ENCODE data around the gene RHOBTB3. TPM values are rescaled to one million over a fixed set of nuclear protein-coding genes. Genes with fewer than 3 reads are reported as not detected.

The RHOBTB3 gene
- total RNA-seq, 2 experiments from 2014 or later = 0.74 to 1.4 TPM

- CTCF ChIA-PET = interaction anchor here (1.7 kb wide), 1 partner anchor 12 kb away, joined by 3 read pairs; no protein-coding TSS in a partner anchor
- Mint-ChIP-seq H3K4me1 (peaks cover 13% of the 10 kb centered on the region), H3K9me3 (no peaks in the 10 kb centered on the region), H3K27me3 (no peaks in the 10 kb centered on the region), H3K36me3 (ENCODE audit: low read depth) (no peaks in the 10 kb centered on the region), H3K27ac (no peak overlapping the region), H3K4me3 (no peak overlapping the region)
- DNase-seq = no peak
- POLR2A ChIA-PET = no interaction called here
Observed at GRCh38 chr5:95718738-95719137, 12.4 kb upstream of the RHOBTB3 start.

GRCh38 chr5:95720094-95720786, 10.9 kb upstream of the RHOBTB3 start:
- ChIA-PET POLR2A (no interaction called here), CTCF (no interaction called here)
- no peaks in the 10 kb centered on the region for H3K36me3 Mint-ChIP-seq (ENCODE audit: low read depth)
- H3K4me1 Mint-ChIP-seq = peaks cover 14% of the 10 kb centered on the region
- peaks cover 3% of the 10 kb centered on the region for H3K27me3 Mint-ChIP-seq
- H3K4me3 Mint-ChIP-seq = no peak overlapping the region
- H3K9me3 Mint-ChIP-seq = no peaks in the 10 kb centered on the region
- DNase-seq = no peak
- no peak overlapping the region for H3K27ac Mint-ChIP-seq

GRCh38 chr5:95721582-95722295, 9.4 kb upstream of the RHOBTB3 start:
- Mint-ChIP-seq H3K27ac (no peak overlapping the region), H3K36me3 (ENCODE audit: low read depth) (no peaks in the 10 kb centered on the region), H3K27me3 (peaks cover 3% of the 10 kb centered on the region), H3K4me3 (no peak overlapping the region), H3K4me1 (peaks cover 14% of the 10 kb centered on the region), H3K9me3 (no peaks in the 10 kb centered on the region)
- CTCF ChIA-PET = interaction anchor here (0.6 to 1.4 kb wide), 3 partner anchors 11 to 1531 kb away, joined by 3 read pairs; no protein-coding TSS in a partner anchor
- DNase-seq = no peak
- POLR2A ChIA-PET = no interaction called here

GRCh38 chr5:95723632-95724369, 7.3 kb upstream of the RHOBTB3 start:
- no peaks in the 10 kb centered on the region for H3K9me3 Mint-ChIP-seq
- CTCF ChIA-PET = interaction anchor here (0.6 to 1.2 kb wide), 3 partner anchors 45 to 1007 kb away, joined by 3 read pairs; no protein-coding TSS in a partner anchor

GRCh38 chr5:95725071-95725820, 5.9 kb upstream of the RHOBTB3 start:
- Mint-ChIP-seq H3K9me3 (no peaks in the 10 kb centered on the region), H3K4me3 (no peak overlapping the region), H3K4me1 (peaks cover 40% of the 10 kb centered on the region), H3K27me3 (peaks cover 8% of the 10 kb centered on the region), H3K36me3 (ENCODE audit: low read depth) (no peaks in the 10 kb centered on the region), H3K27ac (no peak overlapping the region)
- DNase-seq = no peak
- POLR2A ChIA-PET = no interaction called here
- CTCF ChIA-PET = interaction anchor here (0.6 to 1.2 kb wide), 5 partner anchors 9 to 618 kb away, joined by 3 to 4 read pairs (median 3); no protein-coding TSS in a partner anchor

More at GRCh38 chr5:95723632-95724369, 7.3 kb upstream of the RHOBTB3 start:
- no peak overlapping the region for H3K27ac Mint-ChIP-seq
- peaks cover 3% of the 10 kb centered on the region for H3K27me3 Mint-ChIP-seq
- H3K4me3 Mint-ChIP-seq = no peak overlapping the region
- no peak for DNase-seq
- no peaks in the 10 kb centered on the region for H3K36me3 Mint-ChIP-seq (ENCODE audit: low read depth)
- peaks cover 30% of the 10 kb centered on the region for H3K4me1 Mint-ChIP-seq
- POLR2A ChIA-PET = no interaction called here

DNA sequence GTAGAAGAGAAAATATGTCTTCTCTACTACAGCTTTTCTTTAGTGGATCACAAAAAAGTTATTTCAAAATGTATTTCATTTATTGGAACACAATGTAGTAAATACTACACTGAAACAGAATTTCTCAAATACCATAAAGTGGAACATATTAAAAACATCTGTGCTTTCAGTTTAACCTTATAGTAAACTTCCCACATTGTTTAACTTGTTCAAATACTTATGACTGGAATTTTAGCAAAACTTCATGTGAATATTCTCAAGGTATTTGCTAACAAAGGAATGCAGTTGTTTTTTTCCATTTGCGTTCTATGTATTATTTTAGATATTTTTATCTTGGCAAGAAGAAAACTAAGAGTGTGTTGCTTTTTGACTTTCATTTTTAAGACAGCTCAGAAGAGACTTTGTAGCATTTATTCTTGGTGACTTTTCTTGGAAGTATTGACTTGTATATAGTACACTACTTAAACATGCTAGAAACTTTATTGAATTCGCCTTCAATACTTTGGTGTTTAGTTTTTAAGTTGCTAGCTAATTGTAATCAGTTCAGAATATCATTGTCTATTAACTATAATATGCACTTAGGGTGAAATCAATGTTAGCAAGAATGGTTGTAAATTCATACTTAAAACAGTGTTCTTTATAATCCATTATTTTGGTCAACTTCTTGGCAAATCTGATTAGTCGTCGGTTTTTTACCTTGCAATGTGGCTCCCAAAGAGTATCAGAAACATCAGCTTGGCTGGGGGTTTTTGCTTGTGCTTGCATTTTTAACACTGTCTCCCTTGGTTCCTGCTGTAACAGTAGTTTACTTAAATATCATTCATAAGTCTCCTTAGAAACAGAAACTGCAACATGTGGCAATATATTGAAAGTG, 5.0 kb upstream of the RHOBTB3 start:
- peaks cover 46% of the 10 kb centered on the region for H3K4me1 Mint-ChIP-seq
- CTCF ChIA-PET = interaction anchor here (0.9 to 1.2 kb wide), 3 partner anchors 8 to 18 kb away, joined by 3 to 4 read pairs (median 3); no protein-coding TSS in a partner anchor
- no peaks in the 10 kb centered on the region for H3K36me3 Mint-ChIP-seq (ENCODE audit: low read depth)
- no peak overlapping the region for H3K27ac Mint-ChIP-seq
- no peaks in the 10 kb centered on the region for H3K9me3 Mint-ChIP-seq
- DNase-seq = no peak
- H3K27me3 Mint-ChIP-seq = peaks cover 14% of the 10 kb centered on the region
- POLR2A ChIA-PET = no interaction called here
- no peak overlapping the region for H3K4me3 Mint-ChIP-seq

GRCh38 chr5:95726811-95727763, 4.0 kb upstream of the RHOBTB3 start:
- DNase-seq = no peak
- Mint-ChIP-seq H3K9me3 (no peaks in the 10 kb centered on the region), H3K36me3 (ENCODE audit: low read depth) (no peaks in the 10 kb centered on the region), H3K27ac (no peak overlapping the region), H3K27me3 (peaks cover 20% of the 10 kb centered on the region), H3K4me3 (no peak overlapping the region), H3K4me1 (peaks cover 52% of the 10 kb centered on the region)
- ChIA-PET POLR2A (no interaction called here), CTCF (interaction anchor here (0.8 to 1.6 kb wide), 5 partner anchors 14 to 63 kb away, joined by 3 read pairs; no protein-coding TSS in a partner anchor)

GRCh38 chr5:95727764-95728191, 3.4 kb upstream of the RHOBTB3 start:
- CTCF ChIA-PET = interaction anchor here (0.8 to 1.6 kb wide), 4 partner anchors 13 to 63 kb away, joined by 3 read pairs; no protein-coding TSS in a partner anchor
- no peaks in the 10 kb centered on the region for H3K36me3 Mint-ChIP-seq (ENCODE audit: low read depth)
- DNase-seq = no peak
- POLR2A ChIA-PET = no interaction called here
- no peaks in the 10 kb centered on the region for H3K9me3 Mint-ChIP-seq
- peaks cover 55% of the 10 kb centered on the region for H3K4me1 Mint-ChIP-seq
- no peak overlapping the region for H3K27ac Mint-ChIP-seq
- H3K27me3 Mint-ChIP-seq = peaks cover 25% of the 10 kb centered on the region
- H3K4me3 Mint-ChIP-seq = no peak overlapping the region

- no peak overlapping the region for H3K27ac Mint-ChIP-seq
- no peaks in the 10 kb centered on the region for H3K36me3 Mint-ChIP-seq (ENCODE audit: low read depth)
- DNase-seq = no peak
- H3K9me3 Mint-ChIP-seq = no peaks in the 10 kb centered on the region
- H3K27me3 Mint-ChIP-seq = peaks cover 33% of the 10 kb centered on the region
- ChIA-PET CTCF (interaction anchor here (1.2 kb wide), 2 partner anchors 13 to 31 kb away, joined by 3 read pairs; no protein-coding TSS in a partner anchor), POLR2A (no interaction called here)
- peaks cover 53% of the 10 kb centered on the region for H3K4me1 Mint-ChIP-seq
- no peak overlapping the region for H3K4me3 Mint-ChIP-seq
Observed at GRCh38 chr5:95728494-95729114, 2.5 kb upstream of the RHOBTB3 start.

DNA sequence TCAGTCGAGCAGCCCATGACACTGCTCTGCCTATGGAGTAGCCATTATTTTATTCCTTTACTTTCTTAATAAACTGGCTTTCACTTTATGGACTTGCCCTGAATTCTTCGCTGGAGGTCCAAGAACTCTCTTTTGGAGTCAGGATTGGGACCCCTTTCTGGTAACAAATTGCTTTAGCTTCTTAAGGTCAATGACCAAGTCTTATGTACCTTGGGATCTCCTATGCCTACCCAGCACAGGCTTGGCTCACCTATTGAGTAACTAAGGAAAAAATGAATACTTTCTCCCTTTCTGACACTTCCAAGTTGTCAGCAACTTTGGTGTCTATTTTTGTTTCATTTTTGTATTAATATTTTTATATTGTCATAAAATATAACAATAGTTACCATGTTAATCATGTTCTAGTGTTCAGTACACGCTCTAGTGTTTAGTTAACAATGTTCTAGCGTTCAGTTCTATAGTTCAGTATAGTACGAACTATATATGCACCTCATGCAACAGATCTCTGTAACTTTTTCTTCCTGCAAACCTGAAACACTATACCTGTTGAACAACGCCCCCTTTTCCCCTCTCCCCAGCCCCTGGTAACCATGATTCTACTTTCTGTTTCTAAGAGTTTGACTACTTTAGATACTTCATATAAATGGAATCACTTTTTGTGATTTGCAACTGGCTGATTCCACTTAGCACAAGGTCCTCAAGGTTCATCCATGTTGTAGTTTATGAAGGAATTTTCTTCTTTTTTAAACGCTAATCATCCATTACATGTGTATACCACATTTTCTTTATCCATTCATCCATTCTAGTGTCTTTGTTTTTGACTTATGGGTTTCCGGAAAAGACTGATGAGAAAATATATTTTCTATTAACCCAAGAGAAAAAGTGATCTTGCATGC, 1.8 kb upstream of the RHOBTB3 start:
- CTCF ChIA-PET = interaction anchor here (0.7 to 1.5 kb wide), 3 partner anchors 11 to 141 kb away, joined by 3 read pairs; no protein-coding TSS in a partner anchor
- H3K4me1 Mint-ChIP-seq = peaks cover 51% of the 10 kb centered on the region
- H3K27me3 Mint-ChIP-seq = peaks cover 35% of the 10 kb centered on the region
- H3K27ac Mint-ChIP-seq = no peak overlapping the region
- H3K9me3 Mint-ChIP-seq = no peaks in the 10 kb centered on the region
- H3K4me3 Mint-ChIP-seq = no peak overlapping the region
- no peak for DNase-seq
- POLR2A ChIA-PET = no interaction called here
- no peaks in the 10 kb centered on the region for H3K36me3 Mint-ChIP-seq (ENCODE audit: low read depth)

Measured in activated CD4-positive, alpha-beta T cell treated with anti-CD3 and anti-CD28 coated beads, Interleukin-2, amount 10 ng/mL, durations not matched to agents 7 days and 5 days (primary cell).